ENCODE results near the gene PGK2. TPM values are rescaled to one million over a fixed set of nuclear protein-coding genes. Genes with fewer than 3 reads are reported as not detected.

The PGK2 gene
- total and polyA plus RNA-seq, 2 donors: not detected

GRCh38 chr6:49782293-49782692, 4.8 kb downstream of the PGK2 start:
- no peak overlapping the region for H3K27ac ChIP-seq (ENCODE audit: low read depth)
- no peak for DNase-seq (ENCODE audit: extremely low spot score)
- no peak overlapping the region for H3K4me3 ChIP-seq (ENCODE audit: low read depth, low read length)
- H3K36me3 ChIP-seq (ENCODE audit: insufficient read depth): no peaks in the 10 kb centered on the region
- 68% methylated on average over 1 of the region's 1 CpG for WGBS
- H3K4me1 ChIP-seq (ENCODE audit: insufficient read depth): no peaks in the 10 kb centered on the region

DNA sequence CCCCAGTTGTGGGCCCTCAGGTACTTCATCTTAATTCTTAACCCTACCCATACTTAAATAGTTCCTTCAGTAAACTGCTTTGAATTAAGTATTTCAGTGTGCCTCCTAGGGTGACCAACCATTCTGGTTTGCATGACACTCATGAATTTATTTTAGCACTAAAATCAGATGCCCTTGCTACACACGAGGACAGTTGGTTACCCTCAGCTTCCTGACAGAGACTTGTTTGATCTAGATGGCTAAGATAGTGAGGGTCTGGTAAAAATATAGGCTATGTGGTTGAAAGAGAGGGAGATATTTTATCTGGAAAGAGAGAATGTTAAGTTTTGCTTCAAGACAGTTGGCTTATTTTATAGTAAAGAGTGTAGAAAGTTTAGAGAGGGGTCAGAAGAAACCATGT, 10.6 kb downstream of the PGK2 start:
- Histone ChIP-seq H3K4me3 (ENCODE audit: low read depth, low read length) (no peak overlapping the region), H3K4me1 (ENCODE audit: insufficient read depth) (no peaks in the 10 kb centered on the region), H3K36me3 (ENCODE audit: insufficient read depth) (no peaks in the 10 kb centered on the region), H3K27ac (ENCODE audit: low read depth) (no peak overlapping the region)
- DNase-seq (ENCODE audit: extremely low spot score): no peak
- 18% methylated on average over 1 of the region's 1 CpG for WGBS

DNA sequence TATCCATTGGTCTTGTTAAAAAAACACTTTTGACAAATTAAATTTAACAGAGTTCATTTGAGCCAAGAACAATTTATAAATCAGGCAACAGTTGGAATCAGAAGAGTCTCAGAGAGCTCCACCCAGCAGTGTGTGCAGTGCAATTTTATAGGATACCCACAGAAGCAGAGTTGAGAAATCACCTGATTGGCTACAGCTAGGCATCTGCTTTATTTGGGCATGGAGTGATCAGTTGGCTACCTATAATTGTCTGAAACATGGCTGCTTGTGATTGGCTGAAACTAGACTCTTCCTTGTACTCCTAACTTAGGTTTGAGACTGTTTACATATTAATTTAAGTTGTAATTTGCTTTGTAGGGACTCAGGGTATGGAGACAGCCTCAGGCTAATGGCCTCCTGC, 12.0 kb downstream of the PGK2 start:
- H3K27ac ChIP-seq (ENCODE audit: low read depth): no peak overlapping the region
- no peak for DNase-seq (ENCODE audit: extremely low spot score)
- H3K4me1 ChIP-seq (ENCODE audit: insufficient read depth): no peaks in the 10 kb centered on the region
- H3K4me3 ChIP-seq (ENCODE audit: low read depth, low read length): no peak overlapping the region
- H3K36me3 ChIP-seq (ENCODE audit: insufficient read depth): no peaks in the 10 kb centered on the region

- H3K4me1 ChIP-seq (ENCODE audit: insufficient read depth): no peaks in the 10 kb centered on the region
- no peaks in the 10 kb centered on the region for H3K36me3 ChIP-seq (ENCODE audit: insufficient read depth)
- DNase-seq (ENCODE audit: extremely low spot score): no peak
- H3K4me3 ChIP-seq (ENCODE audit: low read depth, low read length): no peak overlapping the region
- WGBS: 40% methylated on average over 5 of the region's 5 CpGs
- no peak overlapping the region for H3K27ac ChIP-seq (ENCODE audit: low read depth)
Observed at GRCh38 chr6:49772285-49772684, 14.8 kb downstream of the PGK2 start.

DNA sequence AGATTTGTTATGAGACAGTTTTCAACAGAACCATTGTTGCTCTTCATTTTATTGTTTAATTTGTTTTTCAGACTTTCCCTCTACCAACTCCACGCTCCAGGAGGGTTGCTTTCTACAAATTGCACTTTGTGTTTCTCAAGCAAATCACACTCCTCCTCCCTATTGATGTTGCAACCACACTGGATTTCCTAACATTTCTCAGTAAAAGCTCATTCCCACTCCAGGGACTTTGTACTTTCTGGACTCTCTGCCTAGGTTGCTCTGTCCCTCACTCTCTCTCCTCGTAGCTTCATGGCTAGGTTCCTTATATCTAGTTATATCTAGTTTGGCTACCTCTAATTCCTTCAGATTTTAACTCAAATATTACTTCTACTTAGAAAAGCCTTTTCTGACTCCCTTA, 20.3 kb downstream of the PGK2 start:
- Histone ChIP-seq H3K27ac (ENCODE audit: low read depth) (no peak overlapping the region), H3K36me3 (ENCODE audit: insufficient read depth) (no peaks in the 10 kb centered on the region), H3K4me1 (ENCODE audit: insufficient read depth) (no peaks in the 10 kb centered on the region), H3K4me3 (ENCODE audit: low read depth, low read length) (no peak overlapping the region)
- 72% methylated on average over 2 of the region's 2 CpGs for WGBS
- DNase-seq (ENCODE audit: extremely low spot score): no peak

- Histone ChIP-seq H3K4me3 (ENCODE audit: low read depth, low read length) (no peak overlapping the region), H3K4me1 (ENCODE audit: insufficient read depth) (no peaks in the 10 kb centered on the region), H3K27ac (ENCODE audit: low read depth) (no peak overlapping the region), H3K36me3 (ENCODE audit: insufficient read depth) (no peaks in the 10 kb centered on the region)
- WGBS: 65% methylated on average over 2 of the region's 2 CpGs
- DNase-seq (ENCODE audit: extremely low spot score): no peak
Observed at GRCh38 chr6:49764571-49765236, 22.4 kb downstream of the PGK2 start.

- H3K27ac ChIP-seq (ENCODE audit: low read depth): no peak within 1 kb of the TSS
- no peaks in the 10 kb centered on the region for H3K4me1 ChIP-seq (ENCODE audit: insufficient read depth)
- no peak for DNase-seq (ENCODE audit: extremely low spot score)
- no peaks in the 10 kb centered on the region for H3K36me3 ChIP-seq (ENCODE audit: insufficient read depth)
- WGBS: 24% methylated on average over 1 of the region's 1 CpG
- H3K4me3 ChIP-seq (ENCODE audit: low read depth, low read length): no peak within 1 kb of the TSS
Observed at GRCh38 chr6:49744259-49744658, 42.8 kb downstream of the PGK2 start, which contains the start of gene CRISP3. TSS of gene CRISP3 (minus strand) at chr6:49744388. CDS start at chr6:49744367, 21 bp downstream.

DNA sequence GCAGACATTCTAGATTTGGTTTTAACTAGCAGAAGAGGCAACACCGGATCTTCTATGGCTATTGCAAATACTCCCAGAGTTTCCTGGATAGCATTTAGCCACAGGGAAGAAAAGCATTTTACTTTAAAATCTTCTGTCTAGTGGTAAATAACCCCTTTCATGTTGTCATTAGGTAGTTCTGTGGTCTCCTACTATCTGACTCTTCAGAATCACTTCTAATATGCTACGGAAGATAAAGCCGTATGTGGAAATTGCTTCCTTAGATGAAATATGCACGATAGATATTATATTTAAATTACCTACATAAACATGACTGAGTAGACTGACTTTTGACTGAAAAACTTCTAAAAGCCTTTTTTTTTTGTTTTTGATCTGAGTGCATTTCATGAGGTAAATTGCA, 43.7 kb downstream of the PGK2 start:
- no peak overlapping the region for H3K4me3 ChIP-seq (ENCODE audit: low read depth, low read length)
- no peaks in the 10 kb centered on the region for H3K36me3 ChIP-seq (ENCODE audit: insufficient read depth)
- 75% methylated on average over 4 of the region's 4 CpGs for whole genome bisulfite sequencing
- no peak for DNase-seq (ENCODE audit: extremely low spot score)
- no peak overlapping the region for H3K27ac ChIP-seq (ENCODE audit: low read depth)
- no peaks in the 10 kb centered on the region for H3K4me1 ChIP-seq (ENCODE audit: insufficient read depth)

- DNase-seq (ENCODE audit: extremely low spot score): no peak
- H3K36me3 ChIP-seq (ENCODE audit: insufficient read depth): no peaks in the 10 kb centered on the region
- no peak overlapping the region for H3K27ac ChIP-seq (ENCODE audit: low read depth)
- H3K4me1 ChIP-seq (ENCODE audit: insufficient read depth): no peaks in the 10 kb centered on the region
- WGBS: 84% methylated on average over 2 of the region's 2 CpGs
- H3K4me3 ChIP-seq (ENCODE audit: low read depth, low read length): no peak overlapping the region
Observed at GRCh38 chr6:49739423-49739822, 47.7 kb downstream of the PGK2 start.

DNA sequence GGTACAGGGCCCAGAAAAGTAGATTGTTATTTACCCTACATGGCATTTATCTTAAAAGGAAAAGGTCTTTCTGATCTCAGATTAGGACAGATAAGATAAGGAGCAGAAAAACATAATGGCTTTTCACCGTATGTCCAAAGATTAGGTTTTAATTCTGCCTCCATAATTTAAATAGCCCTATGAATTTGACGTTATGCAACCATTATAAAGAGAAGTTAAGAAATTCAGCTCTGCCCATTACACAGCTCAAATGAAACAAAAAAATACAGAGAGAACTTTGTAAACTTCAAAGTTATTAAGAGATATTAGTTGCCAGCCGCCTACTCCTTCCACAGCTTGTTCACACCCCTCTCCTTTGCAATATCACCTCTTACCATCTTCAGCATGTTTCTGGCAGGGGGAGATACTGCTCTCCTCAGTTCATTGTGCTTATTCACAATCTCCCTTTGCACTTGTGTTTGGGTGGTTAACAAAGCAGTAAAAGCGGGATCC, 51.0 kb downstream of the PGK2 start:
- no peaks in the 10 kb centered on the region for H3K4me1 ChIP-seq (ENCODE audit: insufficient read depth)

More for the DNA sequence above, 51.0 kb downstream of the PGK2 start:
- no peak overlapping the region for H3K4me3 ChIP-seq (ENCODE audit: low read depth, low read length)
- 32% methylated on average over 4 of the region's 4 CpGs for WGBS
- no peaks in the 10 kb centered on the region for H3K36me3 ChIP-seq (ENCODE audit: insufficient read depth)
- no peak for DNase-seq (ENCODE audit: extremely low spot score)
- H3K27ac ChIP-seq (ENCODE audit: low read depth): no peak overlapping the region

Other genes with a start within 250 kb of the PGK2 start
- gene C6orf141, start 236.6 kb downstream of the PGK2 start, total RNA-seq: 3.1 TPM
- gene C6orf141, start 236.6 kb downstream of the PGK2 start, polyA plus RNA-seq: 2.3 TPM
- gene RHAG, start 150.4 kb downstream of the PGK2 start, total RNA-seq: 1.0 TPM
- 0.24 TPM for gene RHAG, start 150.4 kb downstream of the PGK2 start, polyA plus RNA-seq
- not detected for gene CRISP2, start 73.7 kb downstream of the PGK2 start, total RNA-seq
- gene CRISP2, start 73.7 kb downstream of the PGK2 start, polyA plus RNA-seq: not detected
- 31.8 TPM for gene CRISP3, start 42.9 kb downstream of the PGK2 start, total RNA-seq
- gene CRISP3, start 42.9 kb downstream of the PGK2 start, polyA plus RNA-seq: 0.65 TPM
- not detected for gene CRISP1, start 79.2 kb upstream of the PGK2 start, total RNA-seq
- not detected for gene CRISP1, start 79.2 kb upstream of the PGK2 start, polyA plus RNA-seq
- not detected for gene DEFB114, start 176.9 kb upstream of the PGK2 start, total RNA-seq
- not detected for gene DEFB114, start 176.9 kb upstream of the PGK2 start, polyA plus RNA-seq
- gene DEFB113, start 182.3 kb upstream of the PGK2 start, total RNA-seq: not detected
- gene DEFB113, start 182.3 kb upstream of the PGK2 start, polyA plus RNA-seq: not detected
- gene DEFB110, start 234.7 kb upstream of the PGK2 start, total RNA-seq: not detected
- not detected for gene DEFB110, start 234.7 kb upstream of the PGK2 start, polyA plus RNA-seq

Measured in urinary bladder (tissue), 4 donors.